Measurements from ENCODE around the gene ERICH3.

- TF ChIP-seq CTCF (IDR thresholded peaks at IDR 0.05) (no peak), EP300 (IDR thresholded peaks at IDR 0.05) (no peak)
Measured at GRCh38 chr1:74586253-74586897, 87.2 kb downstream of the ERICH3 start.
